HepG2 (cell line): ENCODE data around the gene KISS1R. TPM values are rescaled to one million over a fixed set of nuclear protein-coding genes. Genes with fewer than 3 reads are reported as not detected.

Source experiments
- BCL6 ChIP-seq: IDR thresholded peaks from 2 replicates; pipeline ENCODE4 v1.6.1; 2016; ENCODE audit warnings: missing genetic modification reagents, missing compliant biosample characterization
- HNRNPK ChIP-seq: fragments of 200-400 bp; formaldehyde crosslinking; IDR thresholded peaks from 2 replicates; pipeline ENCODE4 v1.6.1; 2018; ENCODE audit warnings: low read length, low read depth, moderate library complexity, mild to moderate bottlenecking; ENCODE audit not compliant: poor library complexity, severe bottlenecking
- HOXA5 ChIP-seq: sonication (generic); formaldehyde crosslinking; IDR thresholded peaks from 2 replicates; pipeline ENCODE4 v1.4.0; 2020; ENCODE audit warnings: missing genetic modification reagents
- KLF16 ChIP-seq, 2 experiments: sonication (generic) in 1 of 2; formaldehyde crosslinking in 1 of 2; IDR thresholded peaks; 2 replicates each; pipeline versions ENCODE4 v1.6.1 to v1.8.0; 2016 to 2023; ENCODE audit warnings: missing genetic modification reagents in 2 of 2, missing compliant biosample characterization in 1 of 2
- MZF1 ChIP-seq: sonication (generic); formaldehyde crosslinking; IDR thresholded peaks from 2 replicates; pipeline ENCODE4 v1.8.1; 2023; ENCODE audit warnings: mild to moderate bottlenecking, missing genetic modification reagents, borderline replicate concordance
- NONO ChIP-seq, 2 experiments: fragments of 450-650 bp in 1 of 2; sonication (generic) in 1 of 2; formaldehyde crosslinking in 1 of 2; IDR thresholded peaks in 1 of 2; conservative IDR thresholded peaks in 1 of 2; 2 replicates each; pipeline versions ENCODE4 v1.6.1 to v1.8.0; 2017 to 2022; ENCODE audit warnings: mild to moderate bottlenecking in 1 of 2, missing genetic modification reagents in 1 of 2, moderate library complexity in 1 of 2
- ZNF446 ChIP-seq: sonication (generic); formaldehyde crosslinking; IDR thresholded peaks from 2 replicates; pipeline ENCODE4 v1.5.0; 2020; ENCODE audit warnings: mild to moderate bottlenecking, missing genetic modification reagents
- ZNF660 ChIP-seq: sonication (generic); formaldehyde crosslinking; IDR thresholded peaks from 2 replicates; pipeline ENCODE4 v1.5.1; 2020; ENCODE audit warnings: mild to moderate bottlenecking, low read depth, missing genetic modification reagents, borderline replicate concordance
- ZNF703 ChIP-seq: sonication (generic); formaldehyde crosslinking; IDR thresholded peaks from 2 replicates; pipeline ENCODE4 v1.5.1; 2020; ENCODE audit warnings: missing genetic modification reagents, mild to moderate bottlenecking, moderate library complexity, borderline replicate concordance
- polyA plus RNA-seq, 8 experiments: library from polyadenylated mRNA; depleted of rRNA in 3 of 8; stranded (reverse) in 7 of 8; unstranded in 1 of 8; fragments of >200 nt; fragmentation: Illumina TruSeq in 4 of 8; extraction: Trizol in 4 of 8; gene quantifications; 2 replicates each; pipeline versions ENCODE4 v1.2.1 to v1.2.3, GENCODE V29; 2011 to 2016; ENCODE audit warnings: low read depth in 4 of 8, missing spikeins in 1 of 8, mixed read lengths in 1 of 8; ENCODE audit not compliant: insufficient read depth in 1 of 8
- total RNA-seq, 5 experiments: library from RNA; depleted of rRNA; stranded (reverse); fragments of >200 nt; fragmentation: Illumina TruSeq; extraction: Trizol; gene quantifications; 2 replicates each; pipeline ENCODE4 v1.2.3, GENCODE V29; 2016; ENCODE audit warnings: low read depth in 1 of 5
- TF ChIP-seq, protein P1 (sequence below): sonication (generic); formaldehyde crosslinking; IDR thresholded peaks from 2 replicates; pipeline ENCODE4 v1.4.0; 2020; ENCODE audit warnings: missing genetic modification reagents, borderline replicate concordance
- TF ChIP-seq, protein P2 (sequence below): sonication (generic); formaldehyde crosslinking; IDR thresholded peaks from 2 replicates; pipeline ENCODE4 v1.5.1; 2020; ENCODE audit warnings: mild to moderate bottlenecking, missing genetic modification reagents, borderline replicate concordance
- TF ChIP-seq, protein P3 (sequence below), 2 experiments: IDR thresholded peaks; 2 replicates each; pipeline ENCODE4 v1.6.1; 2011 to 2012; ENCODE audit warnings: low read length in 2 of 2, borderline replicate concordance in 1 of 2, low read depth in 1 of 2, mild to moderate bottlenecking in 1 of 2, moderate library complexity in 1 of 2
- TF ChIP-seq, protein P4 (sequence below): IDR thresholded peaks from 2 replicates; pipeline ENCODE4 v1.6.1; 2016; ENCODE audit warnings: mild to moderate bottlenecking

KISS1R gene
- total and polyA plus RNA-seq, 2 of the 13 experiments (the other 11 are each of a cell fraction or from before 2014, with no cell fraction given) = 1.1 to 10.2 TPM

GRCh38 chr19:925526-926322 is 8.6 kb downstream of the KISS1R start, which contains the start of gene ARID3A (continued):
- TF ChIP-seq, protein P1, sequence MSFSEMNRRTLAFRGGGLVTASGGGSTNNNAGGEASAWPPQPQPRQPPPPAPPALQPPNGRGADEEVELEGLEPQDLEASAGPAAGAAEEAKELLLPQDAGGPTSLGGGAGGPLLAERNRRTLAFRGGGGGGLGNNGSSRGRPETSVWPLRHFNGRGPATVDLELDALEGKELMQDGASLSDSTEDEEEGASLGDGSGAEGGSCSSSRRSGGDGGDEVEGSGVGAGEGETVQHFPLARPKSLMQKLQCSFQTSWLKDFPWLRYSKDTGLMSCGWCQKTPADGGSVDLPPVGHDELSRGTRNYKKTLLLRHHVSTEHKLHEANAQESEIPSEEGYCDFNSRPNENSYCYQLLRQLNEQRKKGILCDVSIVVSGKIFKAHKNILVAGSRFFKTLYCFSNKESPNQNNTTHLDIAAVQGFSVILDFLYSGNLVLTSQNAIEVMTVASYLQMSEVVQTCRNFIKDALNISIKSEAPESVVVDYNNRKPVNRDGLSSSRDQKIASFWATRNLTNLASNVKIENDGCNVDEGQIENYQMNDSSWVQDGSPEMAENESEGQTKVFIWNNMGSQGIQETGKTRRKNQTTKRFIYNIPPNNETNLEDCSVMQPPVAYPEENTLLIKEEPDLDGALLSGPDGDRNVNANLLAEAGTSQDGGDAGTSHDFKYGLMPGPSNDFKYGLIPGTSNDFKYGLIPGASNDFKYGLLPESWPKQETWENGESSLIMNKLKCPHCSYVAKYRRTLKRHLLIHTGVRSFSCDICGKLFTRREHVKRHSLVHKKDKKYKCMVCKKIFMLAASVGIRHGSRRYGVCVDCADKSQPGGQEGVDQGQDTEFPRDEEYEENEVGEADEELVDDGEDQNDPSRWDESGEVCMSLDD (CRISPR knock-in tag) = peak; percentile 89; the same call in 1 of the 2 replicates
- TF ChIP-seq BCL6 (CRISPR knock-in tag) = no peak
- TF ChIP-seq NONO (IDR thresholded peaks at IDR 0.05) = no peak
- no peak for TF ChIP-seq NONO (CRISPR knock-in tag; conservative IDR thresholded peaks at IDR 0.05)
- no peak for TF ChIP-seq HOXA5
- no peak for TF ChIP-seq KLF16 (CRISPR knock-in tag; IDR thresholded peaks at IDR 0.05)
- no peak for TF ChIP-seq MZF1 (CRISPR knock-in tag)
- no peak for TF ChIP-seq ZNF660 (CRISPR knock-in tag)
- TF ChIP-seq ZNF446 (CRISPR knock-in tag) = no peak
- 0 out of 2 replicates have a peak, but pooled peaks have one; percentile 19 for TF ChIP-seq ZNF703 (CRISPR knock-in tag)
- TF ChIP-seq HNRNPK = peak; percentile 68
- TF ChIP-seq, protein P2, sequence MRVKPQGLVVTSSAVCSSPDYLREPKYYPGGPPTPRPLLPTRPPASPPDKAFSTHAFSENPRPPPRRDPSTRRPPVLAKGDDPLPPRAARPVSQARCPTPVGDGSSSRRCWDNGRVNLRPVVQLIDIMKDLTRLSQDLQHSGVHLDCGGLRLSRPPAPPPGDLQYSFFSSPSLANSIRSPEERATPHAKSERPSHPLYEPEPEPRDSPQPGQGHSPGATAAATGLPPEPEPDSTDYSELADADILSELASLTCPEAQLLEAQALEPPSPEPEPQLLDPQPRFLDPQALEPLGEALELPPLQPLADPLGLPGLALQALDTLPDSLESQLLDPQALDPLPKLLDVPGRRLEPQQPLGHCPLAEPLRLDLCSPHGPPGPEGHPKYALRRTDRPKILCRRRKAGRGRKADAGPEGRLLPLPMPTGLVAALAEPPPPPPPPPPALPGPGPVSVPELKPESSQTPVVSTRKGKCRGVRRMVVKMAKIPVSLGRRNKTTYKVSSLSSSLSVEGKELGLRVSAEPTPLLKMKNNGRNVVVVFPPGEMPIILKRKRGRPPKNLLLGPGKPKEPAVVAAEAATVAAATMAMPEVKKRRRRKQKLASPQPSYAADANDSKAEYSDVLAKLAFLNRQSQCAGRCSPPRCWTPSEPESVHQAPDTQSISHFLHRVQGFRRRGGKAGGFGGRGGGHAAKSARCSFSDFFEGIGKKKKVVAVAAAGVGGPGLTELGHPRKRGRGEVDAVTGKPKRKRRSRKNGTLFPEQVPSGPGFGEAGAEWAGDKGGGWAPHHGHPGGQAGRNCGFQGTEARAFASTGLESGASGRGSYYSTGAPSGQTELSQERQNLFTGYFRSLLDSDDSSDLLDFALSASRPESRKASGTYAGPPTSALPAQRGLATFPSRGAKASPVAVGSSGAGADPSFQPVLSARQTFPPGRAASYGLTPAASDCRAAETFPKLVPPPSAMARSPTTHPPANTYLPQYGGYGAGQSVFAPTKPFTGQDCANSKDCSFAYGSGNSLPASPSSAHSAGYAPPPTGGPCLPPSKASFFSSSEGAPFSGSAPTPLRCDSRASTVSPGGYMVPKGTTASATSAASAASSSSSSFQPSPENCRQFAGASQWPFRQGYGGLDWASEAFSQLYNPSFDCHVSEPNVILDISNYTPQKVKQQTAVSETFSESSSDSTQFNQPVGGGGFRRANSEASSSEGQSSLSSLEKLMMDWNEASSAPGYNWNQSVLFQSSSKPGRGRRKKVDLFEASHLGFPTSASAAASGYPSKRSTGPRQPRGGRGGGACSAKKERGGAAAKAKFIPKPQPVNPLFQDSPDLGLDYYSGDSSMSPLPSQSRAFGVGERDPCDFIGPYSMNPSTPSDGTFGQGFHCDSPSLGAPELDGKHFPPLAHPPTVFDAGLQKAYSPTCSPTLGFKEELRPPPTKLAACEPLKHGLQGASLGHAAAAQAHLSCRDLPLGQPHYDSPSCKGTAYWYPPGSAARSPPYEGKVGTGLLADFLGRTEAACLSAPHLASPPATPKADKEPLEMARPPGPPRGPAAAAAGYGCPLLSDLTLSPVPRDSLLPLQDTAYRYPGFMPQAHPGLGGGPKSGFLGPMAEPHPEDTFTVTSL = no peak
- TF ChIP-seq, protein P3, sequence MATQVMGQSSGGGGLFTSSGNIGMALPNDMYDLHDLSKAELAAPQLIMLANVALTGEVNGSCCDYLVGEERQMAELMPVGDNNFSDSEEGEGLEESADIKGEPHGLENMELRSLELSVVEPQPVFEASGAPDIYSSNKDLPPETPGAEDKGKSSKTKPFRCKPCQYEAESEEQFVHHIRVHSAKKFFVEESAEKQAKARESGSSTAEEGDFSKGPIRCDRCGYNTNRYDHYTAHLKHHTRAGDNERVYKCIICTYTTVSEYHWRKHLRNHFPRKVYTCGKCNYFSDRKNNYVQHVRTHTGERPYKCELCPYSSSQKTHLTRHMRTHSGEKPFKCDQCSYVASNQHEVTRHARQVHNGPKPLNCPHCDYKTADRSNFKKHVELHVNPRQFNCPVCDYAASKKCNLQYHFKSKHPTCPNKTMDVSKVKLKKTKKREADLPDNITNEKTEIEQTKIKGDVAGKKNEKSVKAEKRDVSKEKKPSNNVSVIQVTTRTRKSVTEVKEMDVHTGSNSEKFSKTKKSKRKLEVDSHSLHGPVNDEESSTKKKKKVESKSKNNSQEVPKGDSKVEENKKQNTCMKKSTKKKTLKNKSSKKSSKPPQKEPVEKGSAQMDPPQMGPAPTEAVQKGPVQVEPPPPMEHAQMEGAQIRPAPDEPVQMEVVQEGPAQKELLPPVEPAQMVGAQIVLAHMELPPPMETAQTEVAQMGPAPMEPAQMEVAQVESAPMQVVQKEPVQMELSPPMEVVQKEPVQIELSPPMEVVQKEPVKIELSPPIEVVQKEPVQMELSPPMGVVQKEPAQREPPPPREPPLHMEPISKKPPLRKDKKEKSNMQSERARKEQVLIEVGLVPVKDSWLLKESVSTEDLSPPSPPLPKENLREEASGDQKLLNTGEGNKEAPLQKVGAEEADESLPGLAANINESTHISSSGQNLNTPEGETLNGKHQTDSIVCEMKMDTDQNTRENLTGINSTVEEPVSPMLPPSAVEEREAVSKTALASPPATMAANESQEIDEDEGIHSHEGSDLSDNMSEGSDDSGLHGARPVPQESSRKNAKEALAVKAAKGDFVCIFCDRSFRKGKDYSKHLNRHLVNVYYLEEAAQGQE (IDR thresholded peaks at IDR 0.05; ENCODE audit: borderline replicate concordance in 1 of 2, low read depth in 1 of 2, low read length in 2 of 2) = no peak
- TF ChIP-seq, protein P4, sequence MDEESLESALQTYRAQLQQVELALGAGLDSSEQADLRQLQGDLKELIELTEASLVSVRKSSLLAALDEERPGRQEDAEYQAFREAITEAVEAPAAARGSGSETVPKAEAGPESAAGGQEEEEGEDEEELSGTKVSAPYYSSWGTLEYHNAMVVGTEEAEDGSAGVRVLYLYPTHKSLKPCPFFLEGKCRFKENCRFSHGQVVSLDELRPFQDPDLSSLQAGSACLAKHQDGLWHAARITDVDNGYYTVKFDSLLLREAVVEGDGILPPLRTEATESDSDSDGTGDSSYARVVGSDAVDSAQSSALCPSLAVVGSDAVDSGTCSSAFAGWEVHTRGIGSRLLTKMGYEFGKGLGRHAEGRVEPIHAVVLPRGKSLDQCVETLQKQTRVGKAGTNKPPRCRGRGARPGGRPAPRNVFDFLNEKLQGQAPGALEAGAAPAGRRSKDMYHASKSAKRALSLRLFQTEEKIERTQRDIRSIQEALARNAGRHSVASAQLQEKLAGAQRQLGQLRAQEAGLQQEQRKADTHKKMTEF (CRISPR knock-in tag) = peak; percentile 65; the same call in 1 of the 2 replicates
